Measurements from ENCODE around the gene HEATR1.
"Not testable (repeated sequence)": the region's sequence is repeated elsewhere in the genome, so short reads cannot be mapped to it uniquely, and the experiment has no call there.

The HEATR1 gene, protein sequence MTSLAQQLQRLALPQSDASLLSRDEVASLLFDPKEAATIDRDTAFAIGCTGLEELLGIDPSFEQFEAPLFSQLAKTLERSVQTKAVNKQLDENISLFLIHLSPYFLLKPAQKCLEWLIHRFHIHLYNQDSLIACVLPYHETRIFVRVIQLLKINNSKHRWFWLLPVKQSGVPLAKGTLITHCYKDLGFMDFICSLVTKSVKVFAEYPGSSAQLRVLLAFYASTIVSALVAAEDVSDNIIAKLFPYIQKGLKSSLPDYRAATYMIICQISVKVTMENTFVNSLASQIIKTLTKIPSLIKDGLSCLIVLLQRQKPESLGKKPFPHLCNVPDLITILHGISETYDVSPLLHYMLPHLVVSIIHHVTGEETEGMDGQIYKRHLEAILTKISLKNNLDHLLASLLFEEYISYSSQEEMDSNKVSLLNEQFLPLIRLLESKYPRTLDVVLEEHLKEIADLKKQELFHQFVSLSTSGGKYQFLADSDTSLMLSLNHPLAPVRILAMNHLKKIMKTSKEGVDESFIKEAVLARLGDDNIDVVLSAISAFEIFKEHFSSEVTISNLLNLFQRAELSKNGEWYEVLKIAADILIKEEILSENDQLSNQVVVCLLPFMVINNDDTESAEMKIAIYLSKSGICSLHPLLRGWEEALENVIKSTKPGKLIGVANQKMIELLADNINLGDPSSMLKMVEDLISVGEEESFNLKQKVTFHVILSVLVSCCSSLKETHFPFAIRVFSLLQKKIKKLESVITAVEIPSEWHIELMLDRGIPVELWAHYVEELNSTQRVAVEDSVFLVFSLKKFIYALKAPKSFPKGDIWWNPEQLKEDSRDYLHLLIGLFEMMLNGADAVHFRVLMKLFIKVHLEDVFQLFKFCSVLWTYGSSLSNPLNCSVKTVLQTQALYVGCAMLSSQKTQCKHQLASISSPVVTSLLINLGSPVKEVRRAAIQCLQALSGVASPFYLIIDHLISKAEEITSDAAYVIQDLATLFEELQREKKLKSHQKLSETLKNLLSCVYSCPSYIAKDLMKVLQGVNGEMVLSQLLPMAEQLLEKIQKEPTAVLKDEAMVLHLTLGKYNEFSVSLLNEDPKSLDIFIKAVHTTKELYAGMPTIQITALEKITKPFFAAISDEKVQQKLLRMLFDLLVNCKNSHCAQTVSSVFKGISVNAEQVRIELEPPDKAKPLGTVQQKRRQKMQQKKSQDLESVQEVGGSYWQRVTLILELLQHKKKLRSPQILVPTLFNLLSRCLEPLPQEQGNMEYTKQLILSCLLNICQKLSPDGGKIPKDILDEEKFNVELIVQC (N-terminal part only)

DNA sequence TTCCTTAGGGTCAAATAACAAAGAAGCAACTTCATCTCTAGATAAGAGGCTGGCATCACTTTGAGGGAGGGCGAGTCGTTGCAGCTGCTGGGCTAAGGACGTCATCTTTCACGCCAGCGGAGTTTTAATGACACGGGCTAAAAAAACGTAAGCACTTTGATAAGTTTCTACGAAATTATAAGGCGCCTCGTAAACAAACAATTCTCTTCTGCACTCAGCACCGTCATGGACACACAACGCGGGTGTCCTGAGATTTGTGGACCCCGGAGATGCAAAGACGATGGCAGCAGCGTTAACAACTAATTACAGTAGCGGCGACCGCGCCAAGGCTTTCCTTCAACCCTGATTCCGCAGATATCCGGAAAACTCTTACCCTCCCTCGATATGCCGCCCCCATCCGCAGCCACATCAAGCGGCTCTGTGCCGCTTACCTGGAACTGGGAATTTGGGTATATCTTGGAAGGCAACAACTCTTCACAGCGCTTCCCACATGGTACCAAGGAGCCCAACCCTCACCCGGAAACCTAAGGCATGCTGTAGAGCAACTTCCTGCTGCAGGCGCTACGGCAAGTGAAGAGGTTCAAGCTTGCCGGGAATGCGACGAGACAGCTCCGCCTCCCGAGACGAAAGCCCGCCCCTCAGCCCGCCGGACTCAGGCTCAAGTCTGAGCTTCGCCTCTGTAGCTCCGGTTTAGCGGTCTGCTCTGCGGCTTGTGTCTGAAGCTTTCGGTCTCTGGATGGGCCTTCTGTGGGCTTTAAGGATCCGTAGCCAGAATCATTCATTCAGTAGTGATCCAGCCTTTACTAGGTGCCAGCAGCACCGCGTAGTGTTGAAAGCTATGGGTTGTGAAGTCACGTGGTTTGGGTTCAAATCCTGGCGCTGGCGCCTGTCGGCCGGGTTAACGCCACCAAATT is at the start of gene HEATR1:
Gene HEATR1, minus strand, starts transcription at position 526 of the 914 bp plus-strand sequence. Its CDS starts 421 bp downstream, at position 105.
- peak; percentile 97 for DNase-seq

DNA sequence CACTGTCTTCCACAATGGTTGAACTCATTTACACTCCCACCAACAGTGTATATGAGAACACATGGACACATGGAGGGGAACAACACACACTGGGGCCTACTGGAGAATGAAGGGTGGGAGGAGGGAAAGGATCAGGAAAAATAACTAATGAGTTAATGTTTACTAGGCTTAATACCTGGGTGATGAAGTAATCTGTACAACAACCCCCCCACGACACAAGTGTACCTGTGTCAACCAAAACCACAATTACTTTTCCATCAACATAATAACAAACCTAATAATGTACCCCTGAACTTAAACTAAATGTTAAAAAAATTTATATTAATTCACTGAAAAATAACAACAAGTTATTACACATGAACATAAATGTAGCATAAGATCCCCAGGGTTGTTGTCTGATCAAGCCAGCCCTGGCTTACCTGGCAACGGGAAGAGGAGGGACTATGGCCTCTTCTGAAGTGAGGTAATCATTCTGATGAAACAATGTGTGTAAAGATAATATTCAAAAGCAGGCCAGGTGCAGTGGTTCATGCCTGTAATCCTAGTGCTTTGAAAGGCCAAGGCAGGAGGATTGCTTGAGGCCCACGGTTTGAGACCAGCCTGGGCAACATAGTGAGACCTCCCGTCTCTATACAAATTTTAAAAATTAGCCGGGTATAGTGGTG is 40.8 kb upstream of the HEATR1 start:
- no peak for DNase-seq

- no peak for DNase-seq
Measured at GRCh38 chr1:236642763-236643162, 38.4 kb upstream of the HEATR1 start.

GRCh38 chr1:236639686-236640085 is 35.4 kb upstream of the HEATR1 start:
- DNase-seq: peak; percentile 44

DNA sequence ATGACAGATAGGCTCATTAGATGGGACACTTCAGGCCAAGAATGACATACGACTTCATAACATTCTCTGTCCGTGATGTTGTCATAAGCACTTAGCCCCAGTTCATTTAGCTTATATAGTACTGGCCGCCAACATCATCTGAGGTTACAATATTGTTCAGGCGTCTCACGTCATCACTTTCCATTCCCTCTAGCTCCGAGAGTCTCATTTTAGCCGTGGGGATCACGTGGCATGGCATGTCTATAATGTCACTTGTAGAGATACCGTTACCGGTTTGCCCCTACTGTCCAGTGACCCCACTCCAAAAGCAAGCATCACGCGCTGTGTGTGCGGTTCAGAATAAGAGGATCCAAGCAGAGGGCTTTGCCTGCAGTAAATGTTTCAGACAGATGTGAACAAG is 34.6 kb upstream of the HEATR1 start:
- peak; percentile 40 for DNase-seq

DNA sequence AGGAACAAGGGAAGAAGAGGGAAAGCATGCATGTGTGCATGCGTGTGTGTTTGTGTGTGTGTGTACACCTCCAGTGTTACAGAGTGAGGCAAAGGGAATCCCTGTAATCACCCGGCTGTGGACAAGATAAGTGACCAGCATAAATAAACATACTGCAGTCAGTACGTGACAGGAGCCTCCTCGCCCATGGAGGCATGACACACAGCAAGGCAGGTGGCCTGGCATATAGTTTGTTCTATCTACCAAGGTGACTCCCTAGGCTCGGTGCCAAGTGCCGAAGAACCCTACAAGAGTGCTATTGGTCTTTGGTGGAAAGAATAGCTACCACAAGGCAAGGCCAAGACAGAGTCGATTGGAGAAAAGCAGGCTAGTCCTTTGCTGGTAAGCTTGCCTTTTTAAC is 31.7 kb upstream of the HEATR1 start:
- DNase-seq: no peak

DNA sequence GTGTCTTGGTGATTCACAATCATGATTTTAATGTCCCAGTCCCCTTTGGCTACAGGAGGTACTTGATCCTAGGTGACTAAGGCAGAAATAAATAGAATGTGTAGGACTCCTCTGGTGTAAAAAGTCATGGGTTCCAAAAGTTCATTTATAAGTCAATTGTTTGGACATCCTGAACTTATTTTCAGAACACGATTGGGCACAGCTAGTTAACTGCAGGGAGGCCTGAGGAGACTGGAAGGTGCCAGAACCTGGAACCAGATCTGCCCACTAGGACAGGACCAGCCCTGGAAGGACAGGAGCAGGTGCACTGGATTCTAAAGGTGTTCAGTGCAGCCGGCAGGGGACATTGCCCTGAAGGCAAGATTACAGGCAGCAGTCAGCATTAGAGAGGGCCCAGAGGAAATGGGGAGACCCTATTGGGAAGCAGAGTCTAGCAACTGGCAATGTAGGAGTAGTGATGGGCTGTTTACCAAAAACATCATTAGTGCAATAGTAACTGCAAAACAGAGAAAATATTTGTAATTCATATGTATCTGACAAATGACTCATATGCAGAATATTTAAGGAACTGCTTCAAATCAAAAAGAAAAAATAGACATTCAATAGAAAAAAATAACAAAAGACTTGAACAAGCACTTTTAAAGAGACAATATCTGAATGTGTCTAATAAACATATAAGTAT is 23.6 kb upstream of the HEATR1 start:
- DNase-seq: no peak

GRCh38 chr1:236623371-236624166 is 19.3 kb upstream of the HEATR1 start:
- no peak for DNase-seq

- DNase-seq: no peak
Measured at GRCh38 chr1:236622407-236622806, 18.1 kb upstream of the HEATR1 start.

DNA sequence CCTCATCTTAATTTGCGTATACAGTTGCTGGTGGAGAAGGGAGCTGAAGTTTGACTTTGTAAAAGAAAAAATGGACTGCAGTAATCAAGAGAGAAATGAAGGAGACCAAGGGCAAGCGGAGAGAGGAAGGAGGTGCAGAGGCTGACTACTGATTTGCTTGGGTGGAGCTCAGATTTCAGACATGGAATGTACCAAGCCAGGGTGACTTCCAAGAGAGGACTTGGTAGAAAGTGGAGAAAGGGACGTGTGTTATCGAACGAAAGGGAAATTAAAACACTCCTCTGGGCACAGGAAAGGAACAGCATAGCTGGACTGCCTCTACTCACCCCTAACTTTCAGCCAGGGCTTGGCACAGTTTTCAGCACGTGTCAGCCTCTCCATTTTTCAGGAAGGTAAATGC is 15.1 kb upstream of the HEATR1 start:
- DNase-seq: no peak

GRCh38 chr1:236618507-236618906 is 14.2 kb upstream of the HEATR1 start:
- no peak for DNase-seq

DNA sequence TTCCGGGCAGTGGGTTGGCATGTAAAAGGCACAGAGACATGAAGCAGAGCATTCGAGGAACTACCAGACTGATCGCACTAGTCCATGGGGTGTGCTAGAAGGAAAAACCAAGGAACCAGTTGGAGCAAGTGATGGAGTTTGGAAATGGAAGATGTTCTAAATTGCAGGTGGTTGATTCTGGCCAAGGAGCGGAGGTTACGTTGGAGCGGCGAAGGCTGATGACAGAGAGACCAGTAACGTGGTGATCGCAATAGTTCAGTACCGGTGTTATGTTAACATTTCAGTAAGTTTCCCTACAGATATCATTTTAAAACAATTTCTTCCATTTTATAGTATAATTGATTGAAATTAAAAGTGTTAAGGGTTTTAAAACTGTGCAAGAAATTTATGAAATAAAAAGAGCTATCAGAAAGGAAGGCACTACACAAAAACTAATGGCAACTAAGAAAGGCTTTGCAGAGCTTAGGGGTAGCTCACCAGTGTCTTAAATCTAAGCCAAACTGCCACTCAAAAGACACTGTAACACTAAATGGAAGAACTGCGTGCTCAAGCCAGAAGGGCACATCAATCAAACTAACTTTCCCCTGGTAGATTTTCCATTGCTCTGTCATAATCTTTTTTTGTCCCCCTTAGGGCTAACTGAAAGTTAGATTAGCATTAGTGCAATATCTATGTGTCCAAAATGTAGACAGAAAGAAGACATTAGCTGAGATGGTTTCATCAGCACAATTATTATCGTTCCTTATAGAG is 11.3 kb upstream of the HEATR1 start:
- DNase-seq: no peak

DNA sequence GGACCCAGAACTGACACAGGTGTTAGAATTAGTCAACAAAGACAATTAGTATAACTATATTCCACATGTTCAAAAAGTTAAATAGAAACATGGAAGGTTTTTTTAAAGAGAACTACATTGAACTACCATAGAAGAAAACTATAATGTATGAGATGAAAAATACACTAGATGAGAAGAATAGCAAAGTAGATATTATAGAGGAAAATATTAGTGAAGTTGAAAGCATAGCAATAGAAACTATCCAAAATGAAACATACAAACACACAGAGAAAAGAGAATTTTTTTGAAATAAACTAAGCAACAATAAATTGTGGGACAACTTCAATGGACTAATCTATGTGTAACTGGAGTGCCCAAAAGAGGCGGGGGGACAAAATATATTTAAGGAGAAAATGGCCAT is 8.0 kb upstream of the HEATR1 start:
- no peak for DNase-seq

GRCh38 chr1:236608930-236609726 is 4.8 kb upstream of the HEATR1 start:
- peak; percentile 69 for DNase-seq

GRCh38 chr1:236607597-236607996 is 3.3 kb upstream of the HEATR1 start:
- not testable (repeated sequence) for DNase-seq

DNA sequence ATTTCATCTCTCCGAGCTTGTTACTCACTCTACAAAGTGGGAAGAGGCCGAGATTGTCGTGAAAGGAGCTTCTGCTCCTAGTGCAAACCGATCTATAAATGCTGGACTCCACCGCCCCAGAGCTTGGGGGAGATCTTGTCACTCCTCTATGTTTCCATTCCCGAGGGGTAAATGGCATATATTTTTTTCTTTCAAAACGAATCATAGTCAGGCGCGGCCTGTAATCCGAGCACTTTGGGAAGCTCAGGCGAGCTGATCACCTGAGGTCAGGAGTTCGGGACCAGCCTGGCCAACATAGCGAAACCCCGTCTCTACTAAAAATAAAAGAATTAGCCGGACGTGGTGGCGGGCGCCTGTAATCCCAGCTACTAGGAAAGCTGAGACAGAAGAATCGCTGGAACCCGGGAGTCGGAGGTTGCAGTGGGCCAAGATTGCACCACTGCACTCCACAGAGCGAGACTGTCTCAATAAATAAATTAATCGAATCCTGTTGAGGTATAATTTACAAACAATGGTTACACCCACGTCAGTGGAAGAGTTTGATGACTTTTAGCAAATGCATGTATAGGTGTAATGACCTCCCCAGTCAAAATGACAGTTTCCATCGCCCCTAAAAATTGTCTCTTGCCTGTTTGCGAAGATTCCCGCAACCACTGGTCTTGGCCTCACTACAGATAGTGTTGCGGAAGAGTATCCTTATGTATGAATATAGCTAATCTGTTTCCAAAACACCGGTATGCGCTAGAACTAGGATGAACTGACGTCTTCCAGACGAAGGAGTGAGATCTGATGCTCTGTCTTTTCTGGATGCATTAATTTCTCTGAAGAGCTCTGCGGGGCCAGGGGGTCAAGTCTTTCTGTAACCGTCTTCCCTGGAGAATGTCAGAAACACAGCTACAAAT is 840 bp upstream of the HEATR1 start:
- no peak for DNase-seq

- no peak for DNase-seq
Measured at GRCh38 chr1:236602171-236602570, 2.1 kb downstream of the HEATR1 start.
